HepG2 (cell line): Measurements from ENCODE around the gene GPHN. TPM values are rescaled to one million over a fixed set of nuclear protein-coding genes. Genes with fewer than 3 reads are reported as not detected.

Experiments
- ATAC-seq: fragments of 200-7000 bp; cut with Tn5 transposase; 3 replicates; pipeline ENCODE4 v1.9.1; 2020; ENCODE audit warnings: mild to moderate bottlenecking, moderate library complexity
- BruUV-seq: library from RNA; stranded (reverse); fragments of 400-500 nt; replicated peaks from 2 replicates; lab custom pipeline; 2021; lab: Mats Ljungman, UMichigan
- CTCF ChIA-PET: fragments of 300-600 bp; formaldehyde crosslinking; extraction: SDS; loops from one replicate; lab custom pipeline; 2021; ENCODE audit warnings: low total read pairs, inconsistent platforms, low intra/inter-chr PET ratio; lab: Yijun Ruan, JAX
- POLR2A ChIA-PET: fragments of 350-600 bp; sonication (Branson Sonifier 250); formaldehyde crosslinking; loops from one replicate; lab custom pipeline; 2020; ENCODE audit warnings: antibody characterized with exemption, inconsistent platforms; lab: Yijun Ruan, JAX
- DNase-seq: peaks from one replicate; pipeline ENCODE4 v3.0.0-alpha.2; 2015; ENCODE audit warnings: low spot score
- FAIRE-seq: peaks from 3 replicates; lab custom pipeline; 2011; peaks lifted over from hg19 to GRCh38; lab: Jason Lieb, UNC
- H2AFZ ChIP-seq: one replicate; pipeline ENCODE4 v1.6.1; 2011; ENCODE audit warnings: low read length, inconsistent platforms
- H3K27ac ChIP-seq: fragments of 300-600 bp; 3 replicates; pipeline ENCODE4 v1.8.0; 2011; ENCODE audit warnings: mixed run types, mild to moderate bottlenecking, mixed read lengths, low read length, inconsistent platforms; ENCODE audit not compliant: insufficient read depth; ENCODE audit errors: extremely low read length
- H3K27me3 ChIP-seq, 2 experiments: fragments of 200-600 bp in 1 of 2; 2 replicates in 1 of 2; 3 replicates in 1 of 2; pipeline versions ENCODE4 v1.6.0 to v1.8.0; 2011; ENCODE audit warnings: low read length in 2 of 2, mild to moderate bottlenecking in 2 of 2, moderate library complexity in 2 of 2, inconsistent platforms in 1 of 2; ENCODE audit not compliant: insufficient read depth in 2 of 2, control insufficient read depth in 1 of 2
- H3K36me3 ChIP-seq, 2 experiments: fragments of 200-600 bp in 1 of 2; replicated peaks in 1 of 2; 2 replicates in 1 of 2; 3 replicates in 1 of 2; pipeline versions ENCODE4 v1.5.1 to v1.8.0; 2011; ENCODE audit warnings: low read length in 2 of 2, inconsistent platforms in 1 of 2; ENCODE audit not compliant: insufficient read depth in 2 of 2, control insufficient read depth in 1 of 2
- H3K4me1 ChIP-seq: 2 replicates; pipeline ENCODE4 v1.5.1; 2012; ENCODE audit warnings: low read length, inconsistent platforms; ENCODE audit not compliant: insufficient read depth
- H3K4me2 ChIP-seq: 2 replicates; pipeline ENCODE4 v1.6.0; 2011; ENCODE audit warnings: low read depth, low read length, inconsistent platforms
- H3K4me3 ChIP-seq, 3 experiments: fragments of 200-600 bp in 1 of 3; sonication (generic), shearing (Covaris generic) in 1 of 3; replicated peaks in 1 of 3; 2 replicates each; pipeline ENCODE4 v1.5.1; 2011 to 2016; ENCODE audit warnings: low read length in 3 of 3, inconsistent platforms in 2 of 3, low read depth in 2 of 3, mild to moderate bottlenecking in 2 of 3, control low read depth in 1 of 3, mixed read lengths in 1 of 3; ENCODE audit not compliant: insufficient read depth in 1 of 3
- H3K79me2 ChIP-seq: one replicate; pipeline ENCODE4 v1.6.1; 2011; ENCODE audit warnings: low read length, inconsistent platforms; ENCODE audit not compliant: insufficient read depth
- H3K9ac ChIP-seq: 2 replicates; pipeline ENCODE4 v1.6.0; 2011; ENCODE audit warnings: mild to moderate bottlenecking, low read depth, low read length, inconsistent platforms; ENCODE audit not compliant: insufficient read depth
- H3K9me3 ChIP-seq: 2 replicates; pipeline ENCODE4 v1.5.1; 2012; ENCODE audit warnings: mild to moderate bottlenecking, low read length
- H4K20me1 ChIP-seq: 2 replicates; pipeline ENCODE4 v1.6.0; 2011; ENCODE audit warnings: inconsistent platforms, mild to moderate bottlenecking, low read length, moderate library complexity; ENCODE audit not compliant: insufficient read depth
- DPF2 ChIP-seq: sonication (generic); formaldehyde crosslinking; IDR thresholded peaks from 2 replicates; pipeline ENCODE4 v1.4.0; 2020; ENCODE audit warnings: mild to moderate bottlenecking, low read depth, missing genetic modification reagents, borderline replicate concordance
- ETV5 ChIP-seq: IDR thresholded peaks from 2 replicates; pipeline ENCODE4 v1.6.1; 2018; ENCODE audit warnings: missing biosample characterization, missing genetic modification reagents, inconsistent platforms, borderline replicate concordance
- FOXM1 ChIP-seq: sonication (generic); formaldehyde crosslinking; IDR thresholded peaks from 2 replicates; pipeline ENCODE4 v1.5.0; 2020; ENCODE audit warnings: missing genetic modification reagents
- FOXO1 ChIP-seq: sonication (generic); formaldehyde crosslinking; IDR thresholded peaks from 2 replicates; pipeline ENCODE4 v1.4.0; 2020; ENCODE audit warnings: missing genetic modification reagents
- GABPB1 ChIP-seq: IDR thresholded peaks from 2 replicates; pipeline ENCODE4 v1.6.1; 2016; ENCODE audit warnings: mild to moderate bottlenecking, missing genetic modification reagents, moderate library complexity, missing compliant biosample characterization
- GATAD2A ChIP-seq: IDR thresholded peaks from 2 replicates; pipeline ENCODE4 v1.6.1; 2016
- HOMEZ ChIP-seq: IDR thresholded peaks from 2 replicates; pipeline ENCODE4 v1.6.1; 2016; ENCODE audit warnings: low read depth
- KLF15 ChIP-seq: sonication (generic); formaldehyde crosslinking; IDR thresholded peaks from 2 replicates; pipeline ENCODE4 v1.8.1; 2023; ENCODE audit warnings: borderline replicate concordance, mild to moderate bottlenecking, inconsistent platforms, missing genetic modification reagents, mixed read lengths
- MED1 ChIP-seq: sonication (generic); formaldehyde crosslinking; IDR thresholded peaks from 2 replicates; pipeline ENCODE4 v1.4.0; 2020; ENCODE audit warnings: missing genetic modification reagents
- NFE2 ChIP-seq: sonication (generic); formaldehyde crosslinking; IDR thresholded peaks from 2 replicates; pipeline ENCODE4 v1.4.0; 2020; ENCODE audit warnings: missing genetic modification reagents
- POGZ ChIP-seq: sonication (generic); formaldehyde crosslinking; IDR thresholded peaks from 2 replicates; pipeline ENCODE4 v1.4.0; 2020; ENCODE audit warnings: mild to moderate bottlenecking, missing genetic modification reagents
- TBP ChIP-seq: sonication (generic); formaldehyde crosslinking; IDR thresholded peaks from 2 replicates; pipeline ENCODE4 v1.5.0; 2020; ENCODE audit warnings: missing genetic modification reagents
- ZNF292 ChIP-seq: sonication (generic); formaldehyde crosslinking; IDR thresholded peaks from 2 replicates; pipeline ENCODE4 v1.8.1; 2022; ENCODE audit warnings: mild to moderate bottlenecking, low read depth, missing genetic modification reagents, borderline replicate concordance
- ZNF687 ChIP-seq: sonication (generic); formaldehyde crosslinking; IDR thresholded peaks from 2 replicates; pipeline ENCODE4 v1.5.1; 2020; ENCODE audit warnings: mild to moderate bottlenecking, missing genetic modification reagents, moderate library complexity
- ZNF782 ChIP-seq: sonication (generic); formaldehyde crosslinking; IDR thresholded peaks from 2 replicates; pipeline ENCODE4 v1.4.0; 2020; ENCODE audit warnings: missing genetic modification reagents, mild to moderate bottlenecking, borderline replicate concordance
- WGBS: methylation state at CpG from one replicate; pipeline ENCODE4 v1.1.6; 2017; ENCODE audit warnings: low lambda C conversion rate; 5-methylcytosine and 5-hydroxymethylcytosine counted together
- in situ Hi-C: cut with HindIII; loops from 2 replicates; pipeline ENCODE4 v1.10.0; 2017; ENCODE audit warnings: low pct_unique_long_range_greater_than_20kb; ENCODE audit not compliant: extremely low pct_ligation_motif_present
- intact Hi-C: fragments of 100-400 bp; cut with micrococcal nuclease; formaldehyde crosslinking; loops from one replicate; pipeline ENCODE4 v1.10.0; 2022; ENCODE audit not compliant: unreplicated experiment
- polyA plus RNA-seq, 8 experiments: library from polyadenylated mRNA; depleted of rRNA in 3 of 8; stranded (reverse) in 7 of 8; unstranded in 1 of 8; fragments of >200 nt; fragmentation: Illumina TruSeq in 4 of 8; extraction: Trizol in 4 of 8; gene quantifications; 2 replicates each; pipeline versions ENCODE4 v1.2.1 to v1.2.3, GENCODE V29; 2011 to 2016; ENCODE audit warnings: low read depth in 4 of 8, missing spikeins in 1 of 8, mixed read lengths in 1 of 8; ENCODE audit not compliant: insufficient read depth in 1 of 8
- total RNA-seq, 5 experiments: library from RNA; depleted of rRNA; stranded (reverse); fragments of >200 nt; fragmentation: Illumina TruSeq; extraction: Trizol; gene quantifications; 2 replicates each; pipeline ENCODE4 v1.2.3, GENCODE V29; 2016; ENCODE audit warnings: low read depth in 1 of 5
- TF ChIP-seq, protein P1 (sequence below): sonication (generic); formaldehyde crosslinking; IDR thresholded peaks from 2 replicates; pipeline ENCODE4 v1.4.0; 2020; ENCODE audit warnings: missing genetic modification reagents, borderline replicate concordance
- TF ChIP-seq, protein P2 (sequence below): IDR thresholded peaks from 2 replicates; pipeline ENCODE4 v1.6.1; 2018; ENCODE audit warnings: missing genetic modification reagents

GPHN gene
- total and polyA plus RNA-seq, 2 of the 13 experiments (the other 11 are each of a cell fraction or from before 2014, with no cell fraction given) = 12.7 to 19.2 TPM

DNA sequence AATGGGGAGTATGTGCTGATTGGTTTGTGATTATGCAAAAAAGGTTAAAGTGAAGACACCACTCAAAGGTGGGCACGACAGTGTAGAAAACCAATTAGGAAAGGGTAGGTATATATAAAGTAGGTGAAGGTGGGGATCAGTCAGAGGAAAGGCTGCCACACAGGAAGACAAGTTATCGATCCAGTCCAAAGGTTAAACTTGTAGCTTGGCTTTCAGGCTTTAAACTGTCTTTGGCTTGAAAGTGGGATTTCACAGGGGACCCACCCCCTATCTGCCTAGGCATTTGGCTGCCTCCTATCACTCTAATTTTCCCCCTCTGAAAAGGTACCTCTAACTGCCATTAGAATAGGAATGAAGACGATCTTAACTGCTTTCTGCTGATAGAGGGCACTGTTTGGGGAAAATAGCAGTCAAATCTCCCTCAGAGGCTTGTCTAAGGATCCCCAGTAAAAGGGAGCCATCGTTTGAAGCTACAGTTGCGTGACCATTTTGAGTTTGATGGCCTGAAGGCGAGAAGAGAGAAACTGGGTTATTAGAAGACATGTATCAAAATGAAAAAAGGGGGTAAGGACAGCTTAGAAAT lies 250.2 kb downstream of the GPHN start:
- no peaks in the 10 kb centered on the region for H3K27me3 ChIP-seq
- ATAC-seq (peak; percentile 90), DNase-seq (peak; percentile 50), FAIRE-seq (no peak)
- H2AFZ ChIP-seq = no peak overlapping the region
- H3K27ac ChIP-seq = peak overlapping the region; percentile 31
- H3K79me2 ChIP-seq = no peaks in the 10 kb centered on the region
- POLR2A ChIA-PET = no interaction called here
- CTCF ChIA-PET = no interaction called here
- intact Hi-C loops (no loop called here), in situ Hi-C loops (no loop called here)
- H3K4me3 ChIP-seq = no peak overlapping the region
- no peaks in the 10 kb centered on the region for H4K20me1 ChIP-seq
- H3K4me1 ChIP-seq = peaks cover 15% of the 10 kb centered on the region
- WGBS = 71% methylated on average over 6 of the region's 6 CpGs
- no peak overlapping the region for H3K9ac ChIP-seq
- H3K9me3 ChIP-seq = no peaks in the 10 kb centered on the region
- no peaks in the 10 kb centered on the region for H3K36me3 ChIP-seq
- BruUV-seq = no TSS peak
- H3K4me2 ChIP-seq = peak overlapping the region; percentile 31; the same call in 1 of the 2 replicates
- no peak for TF ChIP-seq ZNF292
- no peak for TF ChIP-seq KLF15 (CRISPR knock-in tag)
- no peak for TF ChIP-seq NFE2 (CRISPR knock-in tag)
- TF ChIP-seq DPF2 (CRISPR knock-in tag) = peak; percentile 20; the same call in 1 of the 2 replicates
- TF ChIP-seq FOXO1 (CRISPR knock-in tag) = no peak
- TF ChIP-seq FOXM1 (CRISPR knock-in tag) = no peak
- peak; percentile 64 for TF ChIP-seq POGZ (CRISPR knock-in tag)
- TF ChIP-seq MED1 = 0 out of 2 replicates have a peak, but pooled peaks have one; percentile 31
- TF ChIP-seq ZNF782 (CRISPR knock-in tag) = peak; percentile 26; the same call in 1 of the 2 replicates
- TF ChIP-seq ZNF687 (CRISPR knock-in tag) = no peak
- peak; percentile 77; the same call in 1 of the 2 replicates for TF ChIP-seq HOMEZ
- peak; percentile 30; the same call in 1 of the 2 replicates for TF ChIP-seq GABPB1 (CRISPR knock-in tag)
- TF ChIP-seq GATAD2A = peak; percentile 74; the same call in 1 of the 2 replicates
- TF ChIP-seq ETV5 (CRISPR knock-in tag) = peak; percentile 64; the same call in 1 of the 2 replicates
- TF ChIP-seq, protein P1, sequence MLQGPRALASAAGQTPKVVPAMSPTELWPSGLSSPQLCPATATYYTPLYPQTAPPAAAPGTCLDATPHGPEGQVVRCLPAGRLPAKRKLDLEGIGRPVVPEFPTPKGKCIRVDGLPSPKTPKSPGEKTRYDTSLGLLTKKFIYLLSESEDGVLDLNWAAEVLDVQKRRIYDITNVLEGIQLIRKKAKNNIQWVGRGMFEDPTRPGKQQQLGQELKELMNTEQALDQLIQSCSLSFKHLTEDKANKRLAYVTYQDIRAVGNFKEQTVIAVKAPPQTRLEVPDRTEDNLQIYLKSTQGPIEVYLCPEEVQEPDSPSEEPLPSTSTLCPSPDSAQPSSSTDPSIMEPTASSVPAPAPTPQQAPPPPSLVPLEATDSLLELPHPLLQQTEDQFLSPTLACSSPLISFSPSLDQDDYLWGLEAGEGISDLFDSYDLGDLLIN (CRISPR knock-in tag) = no peak
- no peak for TF ChIP-seq TBP
- TF ChIP-seq, protein P2, sequence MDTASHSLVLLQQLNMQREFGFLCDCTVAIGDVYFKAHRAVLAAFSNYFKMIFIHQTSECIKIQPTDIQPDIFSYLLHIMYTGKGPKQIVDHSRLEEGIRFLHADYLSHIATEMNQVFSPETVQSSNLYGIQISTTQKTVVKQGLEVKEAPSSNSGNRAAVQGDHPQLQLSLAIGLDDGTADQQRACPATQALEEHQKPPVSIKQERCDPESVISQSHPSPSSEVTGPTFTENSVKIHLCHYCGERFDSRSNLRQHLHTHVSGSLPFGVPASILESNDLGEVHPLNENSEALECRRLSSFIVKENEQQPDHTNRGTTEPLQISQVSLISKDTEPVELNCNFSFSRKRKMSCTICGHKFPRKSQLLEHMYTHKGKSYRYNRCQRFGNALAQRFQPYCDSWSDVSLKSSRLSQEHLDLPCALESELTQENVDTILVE (CRISPR knock-in tag) = 0 out of 2 replicates have a peak, but pooled peaks have one; percentile 28
